HG02943 (cell line): Measurements from ENCODE around the gene PARD3.
"Not testable (repeated sequence)": the region's sequence is repeated elsewhere in the genome, so short reads cannot be mapped to it uniquely, and the experiment has no call there.

Source experiments
- ATAC-seq: cut with Tn5 transposase; IDR thresholded peaks from one replicate; pipeline ENCODE4 v1.9.1; 2021; ENCODE audit warnings: mild to moderate bottlenecking, low read depth, moderate library complexity; ENCODE audit not compliant: unreplicated experiment

The PARD3 gene

DNA sequence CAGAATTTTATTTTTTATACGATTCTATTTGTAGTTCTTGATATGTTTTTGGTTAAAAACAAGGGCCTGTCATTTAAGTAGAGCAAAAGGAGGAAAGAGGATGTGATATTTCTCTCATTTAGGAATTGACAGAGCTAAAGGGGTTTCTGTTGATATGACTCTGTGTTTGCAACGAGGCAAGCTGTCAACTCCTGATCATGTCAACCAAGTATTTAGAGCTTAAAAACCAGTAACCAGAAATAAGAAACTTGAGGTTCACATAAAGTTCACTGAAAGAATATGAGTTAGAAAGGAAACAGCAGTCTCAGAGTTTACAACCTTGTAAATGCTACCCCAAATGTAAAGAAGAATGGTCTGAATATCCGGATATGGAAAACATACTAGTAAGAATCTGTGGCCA, 434.2 kb downstream of the PARD3 start:
- no peak for ATAC-seq

DNA sequence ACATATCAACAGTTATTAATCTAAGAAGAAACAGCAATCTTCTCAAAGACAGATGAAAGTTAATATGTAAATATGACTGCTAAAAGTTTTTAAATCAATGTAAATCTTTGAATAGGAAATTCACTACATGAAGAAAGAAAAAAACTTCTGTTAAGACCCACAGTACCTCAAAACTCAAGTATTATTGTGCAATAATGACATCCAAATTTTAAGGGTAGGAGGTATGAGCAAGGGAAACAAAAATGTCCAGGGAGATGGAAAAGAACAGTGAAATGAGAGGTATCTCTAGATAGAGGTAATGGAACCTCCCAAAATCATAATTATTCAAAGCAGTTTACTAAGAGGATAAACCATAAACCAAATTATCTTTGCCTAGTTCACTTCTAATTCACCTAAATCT, 436.8 kb downstream of the PARD3 start:
- ATAC-seq, result no peak

DNA sequence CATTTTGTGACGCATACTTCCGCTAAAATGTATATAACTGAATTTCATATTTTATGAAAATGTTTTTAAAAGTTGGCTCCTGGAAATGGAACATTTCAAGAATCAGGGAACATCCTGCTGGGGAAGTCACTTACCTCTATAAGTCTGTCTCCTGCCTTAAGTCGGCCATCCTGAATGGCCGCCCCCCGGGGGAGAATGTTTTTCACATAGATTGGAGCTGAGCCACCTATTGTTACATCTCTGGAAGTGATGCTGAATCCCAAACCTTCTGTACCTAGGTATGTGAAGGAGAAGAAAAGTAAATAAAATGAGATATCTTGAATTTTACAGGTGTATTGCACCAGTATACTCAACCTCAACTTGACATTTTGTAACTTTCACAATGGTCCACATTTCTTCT, 437.3 kb downstream of the PARD3 start:
- ATAC-seq, result no peak

DNA sequence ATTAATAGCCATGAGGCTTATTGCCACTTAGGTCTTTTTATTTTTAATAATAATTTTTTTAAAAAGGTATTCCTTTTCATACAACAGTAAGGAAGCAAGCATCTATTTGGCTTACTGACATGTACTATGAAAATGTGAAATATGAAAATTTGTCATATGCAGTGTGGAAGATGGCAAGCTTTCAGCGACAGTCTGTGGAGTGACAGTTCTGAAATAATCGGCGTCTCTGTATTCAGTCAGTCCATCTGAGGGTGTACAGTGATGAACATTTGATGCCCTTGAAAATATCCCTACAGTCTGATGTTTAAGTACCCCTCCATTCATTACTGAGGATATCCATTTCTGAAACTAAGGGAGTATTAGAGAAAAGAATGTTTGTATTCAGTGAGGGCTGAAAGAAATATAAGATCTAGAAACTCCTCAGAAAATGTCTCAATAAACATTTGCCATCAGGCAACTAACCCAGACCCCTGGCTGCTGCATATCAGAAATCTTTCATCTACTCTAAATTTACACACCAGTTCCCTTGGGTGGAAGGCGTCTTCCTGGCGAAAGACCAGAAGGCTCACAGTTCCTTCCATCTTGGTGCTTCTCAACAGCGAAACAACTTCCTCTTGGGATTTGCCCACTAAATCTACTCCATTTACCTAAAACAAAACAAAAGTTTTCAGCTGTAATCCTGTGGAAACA, 440.6 kb downstream of the PARD3 start:
- ATAC-seq, result peak; percentile 17

DNA sequence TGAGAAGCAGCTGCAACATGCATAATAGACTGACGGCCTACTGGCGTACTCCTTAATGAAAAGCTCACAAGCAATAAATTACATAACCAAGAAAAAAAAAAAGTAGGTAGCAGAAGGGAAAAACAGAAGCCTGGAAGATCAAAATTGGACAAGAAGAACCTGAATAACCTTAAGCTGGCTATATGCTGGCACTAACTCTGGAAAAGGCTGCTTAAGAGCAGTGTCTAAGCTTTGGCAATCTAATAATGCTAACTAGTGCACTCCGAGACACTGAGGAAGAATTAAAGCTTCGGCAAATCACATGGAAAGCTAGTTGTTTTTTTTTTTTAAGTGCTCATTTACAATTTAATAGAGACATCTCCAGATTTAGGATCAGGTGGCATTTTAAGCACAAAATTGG, 441.9 kb downstream of the PARD3 start:
- no peak for ATAC-seq

DNA sequence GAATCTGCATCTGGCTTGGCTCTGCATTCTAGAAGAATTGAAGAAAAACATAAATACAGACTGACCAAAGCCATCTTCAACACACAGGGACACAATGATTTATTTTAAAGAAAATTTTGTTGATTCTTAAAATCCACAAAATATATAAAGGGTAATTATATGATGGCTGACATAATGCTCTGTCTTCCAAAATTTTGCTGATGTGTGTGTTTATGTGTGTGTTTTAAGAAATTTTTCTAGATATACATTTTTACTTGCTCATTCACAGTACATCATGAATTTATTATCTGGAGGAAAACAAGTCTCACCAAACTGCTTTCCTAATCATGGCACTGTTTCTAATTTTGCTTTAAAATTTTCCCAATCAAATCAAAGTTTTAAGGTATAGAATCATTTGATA, 442.6 kb downstream of the PARD3 start:
- ATAC-seq, result no peak

DNA sequence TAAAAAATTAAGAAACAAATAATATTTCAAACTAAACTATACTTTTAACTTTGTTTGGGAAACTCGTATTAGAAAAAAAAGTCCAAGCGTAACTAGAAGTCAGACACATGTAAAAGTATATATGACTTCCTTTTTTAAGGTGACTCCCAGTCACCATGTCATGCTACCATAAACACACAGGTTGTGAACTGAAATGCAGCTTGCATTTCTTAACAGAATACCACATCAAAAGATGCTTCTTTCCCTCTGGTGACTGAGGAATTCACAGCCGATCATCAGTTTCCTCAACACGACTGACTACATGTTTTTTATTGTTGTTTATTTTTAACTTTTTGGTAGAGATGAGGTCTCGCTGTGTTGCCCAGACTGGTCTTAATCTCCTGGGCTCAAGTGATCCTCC, 445.0 kb downstream of the PARD3 start:
- no peak for ATAC-seq

DNA sequence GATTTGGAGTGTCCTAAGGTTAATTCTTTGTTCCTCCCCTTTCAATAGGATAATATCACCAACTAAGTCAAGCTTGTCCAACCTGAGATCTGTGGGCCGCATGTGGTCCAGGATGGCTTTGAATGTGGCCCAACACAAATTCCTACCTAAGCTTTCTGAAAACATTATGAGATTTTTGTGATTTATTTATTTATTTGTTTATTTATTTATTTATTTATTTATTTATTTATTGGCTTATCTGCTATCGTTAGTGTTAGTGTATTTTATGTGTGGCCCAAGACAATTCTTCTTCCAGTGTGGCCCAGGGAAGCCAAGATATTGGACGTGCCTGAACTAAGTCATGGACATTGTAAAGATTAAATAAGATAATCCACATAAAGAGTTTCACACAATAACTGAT, 446.0 kb downstream of the PARD3 start:
- no peak for ATAC-seq

DNA sequence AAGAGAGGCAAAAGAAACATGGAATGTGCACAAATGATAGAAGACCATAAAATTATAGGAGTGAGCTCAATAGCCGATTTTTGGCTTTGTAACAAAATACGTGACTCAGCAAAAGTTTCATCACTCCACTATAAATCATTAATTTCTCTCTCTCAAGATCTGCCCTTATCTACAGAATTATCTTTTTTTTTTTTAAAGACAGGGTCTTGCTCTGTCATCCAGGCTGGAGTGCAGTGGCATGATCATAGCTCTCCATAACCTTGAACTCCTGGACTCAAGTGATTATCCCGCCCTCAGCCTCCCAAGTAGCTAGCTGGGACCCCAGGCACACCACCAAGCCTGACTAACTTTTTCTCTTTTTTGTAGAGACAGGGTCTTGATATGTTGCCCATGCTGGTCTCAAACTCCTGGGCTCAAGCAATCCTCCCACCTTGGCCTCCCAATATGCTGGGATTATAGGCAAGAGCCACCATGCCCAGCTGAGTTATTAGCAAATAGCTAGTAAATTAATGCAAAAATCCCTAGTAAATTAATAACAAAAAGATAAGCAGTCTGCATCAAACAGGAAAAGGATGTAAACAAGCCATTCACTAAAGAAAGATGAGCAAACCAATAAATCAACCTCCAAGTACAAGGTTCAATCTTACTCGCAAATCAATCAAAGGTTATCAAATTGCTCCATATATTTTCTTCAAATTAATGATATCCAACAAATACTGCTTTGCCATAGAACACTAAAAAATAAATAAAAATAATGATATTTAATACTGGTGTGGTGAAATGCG, 450.7 kb downstream of the PARD3 start:
- no peak for ATAC-seq

DNA sequence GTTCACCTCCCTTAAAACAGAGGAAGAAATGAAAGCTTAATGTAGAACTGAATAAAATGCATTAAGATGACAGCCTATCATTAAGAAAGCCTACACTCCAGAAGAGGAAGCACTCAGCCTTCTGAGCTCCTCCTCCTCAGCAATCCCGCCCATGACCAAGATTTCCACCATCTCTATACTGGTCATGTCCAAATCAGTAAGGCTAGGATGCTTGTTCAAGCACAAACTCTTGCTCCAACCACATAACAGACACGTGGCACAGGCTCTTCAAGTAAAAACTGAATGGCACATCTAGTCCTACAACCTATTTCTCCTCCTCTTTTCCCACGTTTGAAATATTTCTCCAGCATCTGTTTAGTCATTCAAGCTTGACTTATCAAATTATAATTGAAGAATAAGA, 454.1 kb downstream of the PARD3 start:
- no peak for ATAC-seq

DNA sequence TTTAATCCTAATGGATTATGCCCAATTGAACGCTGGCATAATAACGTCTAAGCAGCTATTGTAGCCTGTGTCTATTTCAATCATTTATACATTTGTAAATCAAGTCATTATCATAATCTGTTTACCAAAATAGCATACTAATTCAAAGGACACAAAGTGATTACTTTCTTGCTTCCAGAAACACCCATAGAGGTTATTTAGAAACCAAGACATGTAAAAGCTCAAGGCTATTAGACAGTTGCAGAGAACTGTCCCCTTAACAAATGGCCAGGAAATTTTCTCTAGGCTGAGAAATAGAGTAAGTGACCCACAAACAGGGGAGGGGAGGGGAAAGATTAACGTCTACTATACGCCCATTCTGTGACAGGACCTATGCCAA, 455.7 kb downstream of the PARD3 start:
- no peak for ATAC-seq

DNA sequence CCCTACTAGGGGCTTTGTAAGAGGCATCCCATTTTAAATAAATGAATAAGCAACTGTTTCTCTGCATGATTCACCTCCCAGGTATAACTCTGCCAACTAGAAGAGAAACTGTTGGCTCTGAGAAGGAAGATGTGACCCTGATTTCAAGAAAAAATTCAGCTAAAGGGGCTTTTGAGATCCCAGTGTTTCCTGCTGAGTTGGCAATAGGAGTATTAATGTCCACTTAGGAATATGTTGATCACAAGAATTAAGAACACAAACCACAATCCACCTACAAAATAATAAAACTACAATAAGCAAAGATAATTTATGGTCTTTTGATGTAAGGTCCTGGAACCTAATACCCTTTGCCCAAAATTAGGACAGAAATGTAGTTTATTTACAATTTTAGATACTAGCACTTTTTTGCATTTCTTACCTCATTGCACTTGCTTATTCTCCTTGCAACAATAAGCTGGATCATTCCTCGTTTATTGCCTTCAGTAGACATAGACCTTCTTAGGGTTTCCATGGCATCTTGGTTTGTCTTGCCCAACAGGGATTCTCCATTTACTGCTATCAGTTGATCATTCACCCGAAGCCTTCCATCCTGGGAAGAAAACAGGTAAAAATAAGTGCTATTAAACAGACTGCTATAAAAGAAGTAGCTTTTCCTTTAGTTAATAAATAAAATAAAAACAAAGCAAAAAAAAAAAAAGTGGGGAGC, 456.2 kb downstream of the PARD3 start:
- no peak for ATAC-seq

DNA sequence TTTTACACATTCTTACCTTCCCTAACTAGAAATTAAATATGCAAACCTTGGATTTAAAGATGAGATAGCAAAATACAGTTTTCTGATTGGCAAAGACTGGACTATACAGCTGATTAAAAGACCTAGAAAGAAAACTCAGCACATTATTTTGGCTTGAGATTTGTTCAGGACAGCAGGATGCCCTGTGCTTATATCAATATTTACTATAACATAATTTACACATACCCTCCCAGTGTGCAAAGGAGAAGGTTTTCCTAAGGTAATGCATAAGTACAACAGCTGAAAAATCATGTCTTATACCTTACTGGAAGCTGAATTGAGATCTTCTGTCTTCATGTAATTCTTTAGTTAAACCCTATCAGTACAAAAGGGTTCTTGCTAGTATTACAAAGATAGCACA, 458.6 kb downstream of the PARD3 start:
- ATAC-seq, result no peak

DNA sequence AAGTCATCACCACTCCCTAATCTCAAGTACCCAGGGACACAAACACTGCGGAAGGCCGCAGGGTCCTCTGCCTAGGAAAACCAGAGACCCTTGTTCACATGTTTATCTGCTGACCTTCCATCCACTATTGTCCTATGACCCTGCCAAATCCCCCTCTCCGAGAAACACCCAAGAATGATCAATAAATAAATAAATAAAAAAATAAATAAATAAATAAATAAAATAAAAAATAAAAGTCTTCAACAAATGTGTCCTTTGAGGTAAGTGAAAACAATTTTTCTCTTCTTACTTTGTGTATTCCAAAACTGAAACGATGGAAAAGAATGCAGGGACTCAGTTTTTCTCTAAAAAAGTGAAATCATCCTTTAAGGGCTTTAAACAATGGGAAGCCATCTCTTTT, 461.6 kb downstream of the PARD3 start:
- not testable (repeated sequence) for ATAC-seq

DNA sequence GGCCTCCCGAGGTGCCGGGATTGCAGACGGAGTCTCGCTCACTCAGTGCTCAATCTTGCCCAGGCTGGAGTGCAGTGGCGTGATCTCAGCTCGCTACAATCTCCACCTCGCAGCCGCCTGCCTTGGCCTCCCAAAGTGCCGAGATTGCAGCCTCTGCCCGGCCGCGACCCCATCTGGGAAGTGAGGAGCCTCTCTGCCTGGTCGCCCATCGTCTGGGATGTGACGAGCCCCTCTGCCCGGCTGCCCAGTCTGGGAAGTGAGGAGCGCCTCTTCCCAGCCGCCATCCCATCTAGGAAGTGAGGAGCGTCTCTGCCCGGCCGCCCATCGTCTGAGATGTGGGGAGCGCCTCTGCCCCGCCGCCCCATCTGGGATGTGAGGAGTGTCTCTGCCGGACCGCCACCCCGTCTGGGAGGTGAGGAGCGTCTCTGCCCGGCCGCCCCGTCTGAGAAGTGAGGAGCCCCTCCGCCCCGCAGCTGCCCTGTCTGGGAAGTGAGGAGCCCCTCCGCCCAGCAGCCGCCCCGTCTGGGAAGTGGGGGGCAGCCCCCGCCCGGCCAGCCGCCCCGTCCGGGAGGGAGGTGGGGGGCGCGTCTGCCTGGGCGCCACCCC, 462.4 kb downstream of the PARD3 start:
- ATAC-seq, result not testable (repeated sequence)

DNA sequence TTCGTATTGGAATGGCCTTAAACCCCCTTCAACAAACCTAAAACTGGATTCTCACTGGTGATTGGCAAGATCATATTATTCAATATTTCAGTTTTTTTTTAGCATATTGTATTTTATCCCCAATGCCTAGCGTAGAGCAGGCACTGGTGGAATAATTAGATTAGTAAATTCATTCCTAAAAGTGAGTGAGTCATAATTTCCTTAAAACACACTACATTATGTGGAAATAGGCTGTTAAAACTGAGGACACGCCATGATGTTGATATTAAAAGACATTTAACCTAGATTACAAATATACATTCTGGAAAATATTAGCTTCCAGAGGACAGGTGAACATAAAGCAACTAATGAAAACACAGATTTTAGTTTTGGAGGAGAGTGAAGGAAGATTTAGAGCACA, 463.9 kb downstream of the PARD3 start:
- ATAC-seq, result no peak

DNA sequence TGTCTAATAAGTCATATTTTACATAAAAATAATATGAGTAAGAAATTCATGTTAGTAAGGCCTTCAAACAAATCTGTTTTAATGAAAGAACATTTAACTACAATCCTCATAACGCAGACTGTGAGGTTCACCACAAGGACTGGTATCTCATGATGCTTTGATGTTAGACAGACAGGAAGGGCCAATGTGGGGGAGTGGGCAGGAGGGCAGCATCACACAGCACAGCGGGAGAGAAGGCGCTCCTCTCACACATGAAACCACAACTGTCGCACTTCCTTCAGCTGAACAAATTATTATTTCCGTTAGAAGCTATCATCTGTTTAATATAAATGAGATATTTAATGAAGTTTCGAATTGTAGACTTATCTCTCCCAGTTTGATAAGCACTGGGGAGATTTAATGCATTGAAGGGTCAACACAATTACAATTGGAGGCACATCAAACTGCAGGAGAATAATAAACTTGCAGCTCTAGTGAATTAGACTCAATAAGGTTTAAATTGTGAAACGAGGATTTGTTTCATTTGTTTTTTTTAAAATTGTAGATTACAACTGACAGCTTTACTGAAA, 466.1 kb downstream of the PARD3 start:
- ATAC-seq, result no peak

DNA sequence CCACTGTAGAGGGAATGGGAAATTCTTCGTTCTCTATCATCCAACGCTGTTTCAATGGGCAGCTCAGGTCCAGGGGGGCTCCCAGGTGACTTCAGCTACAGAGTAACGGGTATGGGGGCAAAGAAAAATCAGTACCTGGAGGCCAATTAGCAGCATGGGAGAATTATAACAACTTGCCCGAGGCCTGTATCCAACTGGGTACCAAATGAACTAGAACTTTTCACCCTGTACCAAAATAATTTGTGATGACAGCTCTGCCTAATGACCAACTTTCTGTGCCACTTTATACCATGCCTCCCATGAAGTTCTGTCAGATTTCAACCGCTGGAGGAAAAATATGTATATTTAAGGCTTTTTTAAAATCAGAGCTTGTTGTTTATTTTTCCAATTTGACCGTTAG, 467.1 kb downstream of the PARD3 start:
- ATAC-seq, result no peak

DNA sequence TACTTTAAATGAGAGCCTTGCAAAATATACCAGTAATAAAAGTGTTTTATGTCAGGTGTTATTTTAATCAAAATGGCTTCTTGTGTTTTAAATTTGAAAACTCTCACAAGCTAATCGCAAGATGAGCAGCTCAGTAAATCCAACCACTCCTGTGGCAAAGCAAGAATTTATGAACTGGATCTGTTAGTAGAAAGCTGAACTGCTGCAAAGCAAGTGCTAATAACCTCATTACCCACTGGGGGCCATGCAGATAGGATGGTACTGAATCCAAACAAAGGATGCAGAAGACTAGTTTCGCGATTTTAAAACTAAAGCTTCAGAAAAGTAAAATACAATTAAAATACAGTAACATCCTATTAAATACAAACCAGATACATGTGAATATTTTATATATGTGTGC, 468.0 kb downstream of the PARD3 start:
- ATAC-seq, result no peak

DNA sequence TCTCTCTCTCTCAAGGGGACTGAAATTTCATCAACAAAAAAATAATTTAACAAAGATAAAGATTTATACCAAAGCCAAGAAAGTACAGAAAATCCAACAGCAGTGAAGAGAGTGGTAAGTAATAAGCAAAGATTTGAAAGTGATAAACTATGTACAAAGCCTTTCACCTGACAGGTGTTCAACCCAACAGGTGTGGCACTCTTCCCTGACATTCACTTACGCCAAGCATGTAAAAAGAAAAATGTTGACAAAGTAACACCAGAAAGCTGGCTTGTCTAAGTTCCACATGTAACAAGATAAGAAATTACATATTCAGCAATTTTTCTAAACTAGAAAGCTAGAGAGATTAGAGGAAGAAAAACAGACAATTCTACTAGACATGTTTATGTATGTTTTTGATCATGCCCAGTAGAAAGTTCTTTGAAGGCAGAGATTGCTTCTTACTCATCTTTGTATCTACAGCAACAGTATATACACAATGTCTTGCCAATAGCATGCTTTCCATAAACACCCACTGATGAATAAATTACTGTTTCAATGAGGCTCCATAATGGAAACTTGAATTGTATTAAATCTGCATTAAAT, 468.5 kb downstream of the PARD3 start:
- ATAC-seq, result no peak

DNA sequence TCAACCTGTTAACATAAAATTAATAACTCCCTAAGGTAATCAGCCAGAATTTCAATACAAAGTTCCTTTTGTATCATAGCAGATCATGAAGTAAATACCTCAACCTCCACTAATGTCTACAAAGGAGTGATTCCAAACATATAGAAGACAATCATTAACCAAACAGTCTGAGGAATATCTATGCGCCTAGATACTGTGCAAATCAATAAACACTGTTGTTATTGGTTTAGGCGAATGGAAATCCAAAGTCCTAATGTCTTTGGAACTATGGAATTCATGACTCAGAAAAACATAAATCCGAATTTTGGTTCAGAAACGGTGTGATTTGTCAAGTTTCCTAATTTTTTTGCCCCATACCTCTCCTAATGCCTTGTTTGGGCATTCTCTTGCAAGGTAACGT, 469.7 kb downstream of the PARD3 start:
- ATAC-seq, result no peak
